ENCODE measurements around the gene HPSE2.
"Not testable (repeated sequence)": the region's sequence is repeated elsewhere in the genome, so short reads cannot be mapped to it uniquely, and the experiment has no call there.

The HPSE2 gene

DNA sequence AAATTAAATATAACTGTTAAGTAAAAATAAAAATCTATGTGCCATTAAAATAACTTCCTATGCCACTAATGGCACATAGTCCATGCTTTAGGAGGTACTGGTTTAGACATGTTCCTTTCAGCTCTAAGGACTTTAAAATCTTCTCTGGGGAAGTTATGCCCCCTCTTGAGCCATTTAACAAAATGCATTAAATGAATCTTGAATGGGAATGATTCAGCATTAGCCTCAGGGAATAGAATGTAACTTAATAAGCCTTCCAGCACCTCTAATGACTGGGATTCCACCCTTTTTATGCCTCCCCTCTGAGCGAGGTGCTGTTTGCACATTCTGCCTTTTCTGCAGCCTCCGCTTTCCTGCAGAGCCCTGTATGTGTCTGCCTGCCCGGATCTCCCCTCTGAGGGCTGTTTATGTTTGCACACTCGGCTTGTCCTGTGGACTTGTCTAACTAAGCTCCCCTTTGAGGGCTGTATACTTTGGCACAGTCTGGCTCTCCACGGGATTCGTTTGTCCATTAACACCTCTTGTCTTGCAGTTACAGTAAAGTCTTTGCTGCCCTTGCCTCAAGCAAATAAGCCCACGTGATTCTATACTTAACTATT lies 680.5 kb downstream of the HPSE2 start:
- no peak for DNase-seq (ENCODE audit: extremely low read depth, low read depth)

DNA sequence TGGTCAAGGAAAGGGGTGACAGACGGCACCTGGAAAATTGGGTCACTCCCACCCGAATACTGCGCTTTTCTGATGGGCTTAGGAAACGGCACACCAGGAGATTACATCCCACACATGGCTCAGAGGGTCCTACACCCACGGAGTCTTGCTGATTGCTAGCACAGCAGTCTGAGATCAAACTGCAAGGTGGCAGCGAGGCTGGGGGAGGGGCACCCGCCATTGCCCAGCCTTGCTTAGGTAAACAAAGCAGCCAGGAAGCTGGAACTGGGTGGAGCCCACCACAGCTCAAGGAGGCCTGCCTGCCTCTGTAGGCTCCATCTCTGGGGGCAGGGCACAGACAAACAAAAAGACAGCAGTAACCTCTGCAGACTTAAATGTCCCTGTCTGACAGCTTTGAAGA lies 694.1 kb downstream of the HPSE2 start:
- not testable (repeated sequence) for DNase-seq (ENCODE audit: extremely low read depth, low read depth); H3K4me3 ChIP-seq (replicated peaks; ENCODE audit: low read depth, low read length)

More for the DNA sequence above, 680.5 kb downstream of the HPSE2 start:
- no peak overlapping the region for H3K4me3 ChIP-seq (replicated peaks; ENCODE audit: low read depth, low read length)
- TF ChIP-seq, protein P1, sequence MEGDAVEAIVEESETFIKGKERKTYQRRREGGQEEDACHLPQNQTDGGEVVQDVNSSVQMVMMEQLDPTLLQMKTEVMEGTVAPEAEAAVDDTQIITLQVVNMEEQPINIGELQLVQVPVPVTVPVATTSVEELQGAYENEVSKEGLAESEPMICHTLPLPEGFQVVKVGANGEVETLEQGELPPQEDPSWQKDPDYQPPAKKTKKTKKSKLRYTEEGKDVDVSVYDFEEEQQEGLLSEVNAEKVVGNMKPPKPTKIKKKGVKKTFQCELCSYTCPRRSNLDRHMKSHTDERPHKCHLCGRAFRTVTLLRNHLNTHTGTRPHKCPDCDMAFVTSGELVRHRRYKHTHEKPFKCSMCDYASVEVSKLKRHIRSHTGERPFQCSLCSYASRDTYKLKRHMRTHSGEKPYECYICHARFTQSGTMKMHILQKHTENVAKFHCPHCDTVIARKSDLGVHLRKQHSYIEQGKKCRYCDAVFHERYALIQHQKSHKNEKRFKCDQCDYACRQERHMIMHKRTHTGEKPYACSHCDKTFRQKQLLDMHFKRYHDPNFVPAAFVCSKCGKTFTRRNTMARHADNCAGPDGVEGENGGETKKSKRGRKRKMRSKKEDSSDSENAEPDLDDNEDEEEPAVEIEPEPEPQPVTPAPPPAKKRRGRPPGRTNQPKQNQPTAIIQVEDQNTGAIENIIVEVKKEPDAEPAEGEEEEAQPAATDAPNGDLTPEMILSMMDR (IDR thresholded peaks at IDR 0.05; ENCODE audit: low read depth, low read length, missing control alignments), result no peak

DNA sequence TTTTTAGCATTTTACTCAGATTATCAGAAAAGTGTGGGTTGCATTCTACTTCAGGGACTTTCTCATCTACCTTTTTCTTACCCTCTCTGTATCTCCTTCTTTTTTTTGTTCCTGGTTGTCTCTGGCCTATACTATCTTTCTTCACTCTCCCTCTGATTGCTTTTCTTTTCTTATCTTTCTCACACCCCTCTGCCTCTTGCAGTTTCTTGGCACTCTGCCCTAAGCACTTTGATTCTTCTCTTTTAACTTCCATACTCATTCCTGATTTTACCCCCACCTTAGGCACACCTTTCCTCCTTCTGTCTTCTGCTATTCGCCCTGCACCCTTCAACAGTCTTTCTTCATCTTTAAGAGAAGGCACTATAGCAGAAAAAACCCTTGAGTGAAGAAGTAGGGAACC lies 696.1 kb downstream of the HPSE2 start:
- DNase-seq (ENCODE audit: extremely low read depth, low read depth), result no peak
- no peak overlapping the region for H3K4me3 ChIP-seq (replicated peaks; ENCODE audit: low read depth, low read length)
- TF ChIP-seq, protein P1 (IDR thresholded peaks at IDR 0.05; ENCODE audit: low read depth, low read length, missing control alignments), result no peak

DNA sequence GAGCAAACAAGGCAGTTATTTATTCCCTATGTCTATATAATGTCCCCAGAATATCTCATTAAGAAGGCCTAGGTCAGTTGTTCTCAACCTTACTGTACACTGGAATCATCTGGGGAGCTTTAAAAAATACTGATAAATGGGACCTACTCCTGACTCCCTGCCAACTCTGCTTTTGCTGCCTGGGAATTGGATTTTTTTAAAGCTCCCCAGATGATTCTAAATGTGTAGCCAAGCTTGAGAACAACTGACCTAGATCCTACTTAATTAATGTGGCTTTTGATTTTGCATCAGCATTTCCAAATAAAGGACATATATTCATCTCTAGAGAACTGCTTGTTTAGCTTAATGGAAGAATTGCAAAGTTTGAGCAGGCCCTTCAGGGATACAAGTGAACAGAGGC lies 697.2 kb downstream of the HPSE2 start:
- TF ChIP-seq, protein P1 (IDR thresholded peaks at IDR 0.05; ENCODE audit: low read depth, low read length, missing control alignments), result no peak

DNA sequence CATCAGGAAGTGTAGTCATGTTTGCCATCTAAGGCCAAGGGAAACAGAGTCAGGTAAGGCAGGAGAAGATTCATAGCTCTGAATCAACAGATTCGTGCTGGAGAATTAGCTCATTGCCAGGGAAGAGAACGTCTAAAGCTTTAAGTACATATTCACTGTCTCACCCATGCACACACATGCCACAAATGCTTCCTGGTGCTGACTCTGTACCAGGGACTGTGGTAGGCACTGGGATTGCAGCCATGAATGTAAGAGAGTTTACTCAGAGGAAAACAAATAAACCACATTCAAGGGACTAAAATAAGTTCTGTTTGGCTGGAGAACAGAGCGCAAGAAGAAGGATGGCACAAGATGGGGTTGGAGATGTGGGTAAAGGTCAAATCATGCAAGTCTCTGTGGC lies 699.1 kb downstream of the HPSE2 start:
- no peak overlapping the region for H3K4me3 ChIP-seq (replicated peaks; ENCODE audit: low read depth, low read length)
- DNase-seq (ENCODE audit: extremely low read depth, low read depth), result no peak
- TF ChIP-seq, protein P1 (IDR thresholded peaks at IDR 0.05; ENCODE audit: low read depth, low read length, missing control alignments), result no peak

More for the DNA sequence above, 697.2 kb downstream of the HPSE2 start:
- DNase-seq (ENCODE audit: extremely low read depth, low read depth), result no peak
- no peak overlapping the region for H3K4me3 ChIP-seq (replicated peaks; ENCODE audit: low read depth, low read length)

DNA sequence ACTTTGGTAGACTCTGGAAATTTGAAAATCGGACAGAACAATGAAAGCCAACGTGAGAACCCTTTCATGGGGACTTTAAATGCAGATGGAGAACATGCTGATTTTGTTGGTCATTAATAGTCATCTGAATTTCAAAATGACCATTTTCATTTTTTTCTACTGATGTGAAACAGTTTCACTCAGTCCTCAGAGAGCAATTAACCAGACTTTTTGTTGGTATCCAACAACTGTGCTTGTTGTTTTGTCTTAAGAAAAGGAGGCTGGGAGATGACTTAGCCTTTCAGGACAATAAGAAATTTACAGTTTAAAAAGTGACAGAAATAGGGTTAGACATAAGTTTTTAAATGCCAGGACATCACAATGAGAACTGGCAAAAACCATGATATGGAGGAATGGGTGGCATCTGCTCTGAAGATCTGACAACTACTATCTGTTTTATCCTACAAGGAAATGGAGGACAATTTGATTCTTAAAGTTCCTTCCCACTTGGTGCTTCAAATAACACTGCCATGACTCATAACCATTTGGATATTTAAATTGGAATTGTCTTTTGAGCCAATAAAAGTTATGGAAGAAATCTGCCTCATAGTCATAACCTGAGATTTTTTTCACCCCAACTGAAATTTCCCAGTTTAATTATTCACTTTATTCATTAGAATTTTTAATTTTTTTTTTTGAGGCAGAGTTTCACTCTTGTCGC lies 701.8 kb downstream of the HPSE2 start:
- no peak for DNase-seq (ENCODE audit: extremely low read depth, low read depth)
- H3K4me3 ChIP-seq (replicated peaks; ENCODE audit: low read depth, low read length), result no peak overlapping the region
- TF ChIP-seq, protein P1 (IDR thresholded peaks at IDR 0.05; ENCODE audit: low read depth, low read length, missing control alignments), result no peak

DNA sequence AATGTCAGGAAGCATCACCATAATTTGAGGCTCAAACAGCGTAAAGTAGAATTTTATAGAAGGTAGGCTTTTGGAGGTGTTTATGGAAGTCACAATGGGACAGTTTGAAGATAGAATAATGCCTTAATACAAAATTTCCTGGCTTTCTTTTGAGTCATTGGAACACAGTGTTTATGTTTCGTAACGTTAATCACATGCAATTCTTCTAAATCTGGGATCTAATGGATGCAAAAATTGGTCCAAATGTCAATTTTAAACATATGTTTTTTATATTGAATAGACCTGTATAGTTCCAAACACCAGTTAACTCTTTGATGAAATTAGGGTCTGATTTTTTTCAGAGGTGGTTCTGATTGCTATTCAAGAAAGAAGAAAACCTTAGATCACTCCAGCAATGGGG lies 702.4 kb downstream of the HPSE2 start:
- no peak overlapping the region for H3K4me3 ChIP-seq (replicated peaks; ENCODE audit: low read depth, low read length)
- TF ChIP-seq, protein P1 (IDR thresholded peaks at IDR 0.05; ENCODE audit: low read depth, low read length, missing control alignments), result no peak
- DNase-seq (ENCODE audit: extremely low read depth, low read depth), result no peak

Measured in HFF-Myc (cell line).